Stimulated activated CD4-positive, alpha-beta T cell treated with anti-CD3 and anti-CD28 coated beads, Interleukin-15, amount 100 ng/mL, for 24 hours (primary cell): ENCODE data around the gene WDR33.

ENCODE experiments used
- DNase-seq: peaks from one replicate; pipeline ENCODE4 v3.0.0-alpha.2; 2020

Gene WDR33

GRCh38 chr2:127688405-127688804, 122.6 kb downstream of the WDR33 start:
- DNase-seq = no peak

DNA sequence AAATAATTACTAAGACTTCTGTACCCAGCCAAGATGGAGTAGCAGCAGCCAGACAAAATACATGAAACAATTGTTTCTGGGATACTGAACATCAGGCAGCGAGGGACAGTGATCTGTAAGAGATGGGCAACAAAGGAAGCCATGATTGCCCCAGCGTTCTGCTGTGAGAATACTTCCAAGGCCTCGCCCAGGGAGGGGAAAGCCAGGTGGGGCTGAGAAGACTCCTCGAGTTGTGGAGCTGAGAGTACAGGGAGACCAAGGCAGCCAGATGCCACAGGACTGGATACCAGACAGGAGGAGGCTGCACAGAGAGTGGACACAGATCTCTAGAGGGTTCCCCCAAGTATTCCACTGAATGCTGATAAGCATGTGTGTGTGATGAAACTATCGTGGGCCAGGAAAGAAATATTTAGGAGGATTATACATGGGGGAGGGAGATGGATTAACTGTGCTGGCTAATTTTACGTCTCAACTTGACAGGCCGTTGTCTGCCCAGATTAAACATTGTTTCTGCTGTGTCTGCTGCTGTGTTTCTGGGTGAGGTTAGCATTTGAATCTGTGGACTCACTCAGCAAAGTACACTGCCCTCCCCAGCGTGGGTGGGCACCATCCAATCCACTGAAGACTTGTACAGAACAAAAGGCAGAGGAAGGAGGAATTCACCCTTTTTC, 125.4 kb downstream of the WDR33 start:
- DNase-seq = no peak

- DNase-seq = no peak
These were observed 127.2 kb downstream of the WDR33 start for GRCh38 chr2:127683757-127684156.

DNA sequence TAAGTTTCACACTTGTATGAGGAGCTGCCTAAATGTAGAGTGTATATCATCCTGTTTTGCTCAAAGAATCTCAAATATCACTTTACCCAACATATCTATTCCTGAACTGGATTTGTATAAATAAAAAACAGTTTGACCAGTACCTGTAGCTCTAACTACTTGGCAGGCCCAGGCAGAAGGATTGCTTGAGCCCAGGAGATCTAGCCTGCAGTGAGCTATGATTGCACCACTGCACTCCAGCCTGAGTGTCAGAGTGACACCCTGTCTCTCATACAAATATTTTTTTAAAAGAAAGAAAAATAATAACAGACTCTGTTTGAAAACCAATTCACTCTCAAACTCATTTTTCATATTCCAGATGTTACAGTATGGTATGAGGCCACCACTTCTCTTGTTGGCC, 127.9 kb downstream of the WDR33 start:
- no peak for DNase-seq

DNA sequence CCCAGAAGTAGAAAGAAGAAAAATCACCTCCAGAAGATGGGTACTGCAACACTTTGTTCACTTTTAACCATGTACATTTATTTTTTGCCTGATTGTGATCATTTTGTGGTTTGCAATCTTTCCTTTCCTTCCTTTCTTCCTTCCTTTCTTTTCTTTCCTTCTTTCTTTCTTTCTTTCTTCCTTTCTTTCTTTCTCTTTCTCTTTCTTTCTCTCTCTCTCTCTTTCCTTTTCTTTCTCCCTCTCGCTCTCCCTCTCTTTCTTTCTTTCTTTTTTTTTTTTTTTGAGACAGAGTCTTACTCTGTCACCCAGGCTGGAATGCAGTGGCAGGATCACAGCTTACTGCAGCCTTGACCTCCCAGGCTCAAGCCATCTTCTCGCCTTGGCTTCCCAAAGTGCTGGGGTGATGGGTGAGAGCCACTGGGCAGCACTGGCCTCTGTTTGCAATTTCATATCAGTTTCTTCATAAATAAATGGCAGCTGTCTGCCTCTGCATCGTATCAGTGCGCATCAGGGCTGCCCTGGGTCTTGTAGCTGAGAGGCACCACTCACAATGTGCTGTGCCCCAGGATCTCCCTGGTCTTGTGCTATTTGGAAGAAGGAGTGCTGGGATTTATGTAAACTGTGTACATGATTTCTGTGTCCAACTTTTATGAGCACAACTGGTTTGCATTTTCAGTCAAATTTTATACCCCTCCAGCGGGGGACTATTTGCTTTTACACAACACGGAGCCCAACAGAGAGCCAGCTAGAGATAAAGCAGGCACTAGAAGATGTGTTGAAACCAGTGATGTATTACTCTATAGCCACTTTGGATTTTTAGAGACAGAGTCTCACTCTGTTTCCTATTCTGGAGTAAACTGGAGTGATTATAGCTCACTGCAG, 128.8 kb downstream of the WDR33 start:
- no peak for DNase-seq

DNA sequence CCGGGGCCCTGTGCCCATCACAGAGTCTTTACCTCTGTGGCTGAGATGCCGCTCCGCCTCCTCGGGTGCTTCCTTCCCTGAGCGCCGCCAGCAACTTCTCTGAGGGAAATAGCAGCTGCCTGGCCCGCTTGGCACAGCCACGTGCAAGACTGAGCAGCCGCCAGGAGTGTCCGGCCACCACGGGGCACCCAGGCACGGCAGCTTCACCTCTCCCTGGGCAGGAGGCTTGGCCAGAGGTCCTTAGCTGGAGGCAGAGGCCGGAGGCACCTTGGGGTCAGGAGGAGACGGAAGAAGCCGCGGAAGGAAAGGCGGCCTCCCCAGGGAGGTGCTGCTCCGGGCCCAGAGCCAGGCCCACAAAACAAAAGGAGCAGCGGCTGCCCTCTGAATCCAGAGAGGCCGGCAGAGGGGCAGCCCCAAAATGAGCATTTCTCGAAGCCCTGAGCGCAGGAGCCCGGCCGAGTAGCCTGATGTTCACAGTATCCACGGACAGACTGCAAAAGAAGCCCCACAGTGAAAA, 129.6 kb downstream of the WDR33 start:
- DNase-seq = no peak

GRCh38 chr2:127680706-127681287, 130.2 kb downstream of the WDR33 start:
- no peak for DNase-seq

DNA sequence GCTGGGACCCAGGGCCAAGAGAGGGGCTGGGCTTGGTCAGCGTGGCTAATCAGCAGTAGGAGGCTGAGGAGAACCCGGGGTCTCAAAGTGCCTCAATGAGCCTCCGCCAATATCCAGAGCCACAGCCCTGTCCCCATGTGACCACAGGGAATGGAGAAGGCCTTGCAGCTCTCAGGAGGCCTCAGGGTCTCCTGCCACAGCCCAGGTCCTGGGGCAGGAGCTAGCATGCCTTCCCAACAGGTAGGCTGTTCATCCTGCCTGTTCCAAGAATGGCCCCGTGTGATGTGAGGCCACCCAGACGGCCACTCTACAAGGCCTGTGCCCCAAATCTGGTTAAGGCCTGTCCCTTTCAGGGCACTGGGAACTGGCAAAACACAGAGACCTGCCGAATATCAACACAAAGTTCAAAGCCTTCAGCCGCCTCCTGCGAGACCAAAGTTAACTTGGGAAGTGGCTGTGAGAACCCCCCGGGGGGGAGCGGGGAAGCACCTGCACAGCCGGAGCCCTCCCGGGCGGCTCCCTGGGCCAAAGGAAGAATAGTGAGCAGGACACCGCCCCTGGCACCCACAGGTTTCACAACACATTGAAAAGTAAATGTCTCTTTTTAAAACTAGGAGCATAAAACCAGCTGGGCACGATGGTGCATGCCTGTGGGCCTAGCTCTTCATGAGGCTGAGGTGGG, 131.2 kb downstream of the WDR33 start:
- no peak for DNase-seq

DNA sequence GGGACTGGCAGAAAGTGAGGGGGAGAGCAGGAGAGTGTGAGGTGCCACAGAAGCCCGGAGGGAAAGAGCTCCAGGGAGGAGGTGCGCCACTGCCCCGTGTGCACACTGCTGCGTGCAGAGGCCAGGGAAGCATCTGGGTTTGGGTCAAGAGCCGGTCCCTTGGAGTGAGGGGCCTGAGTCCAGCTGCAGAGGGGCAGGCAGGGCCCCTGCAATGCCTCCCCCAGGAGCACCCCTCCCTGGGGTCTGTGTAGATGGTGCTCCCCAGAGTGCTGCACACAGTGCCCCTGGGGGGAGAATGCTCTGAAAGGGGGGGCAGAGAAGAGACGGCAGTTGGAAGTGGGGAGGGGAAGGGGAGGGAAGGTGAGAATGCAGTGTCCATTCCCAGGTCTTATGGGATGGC, 132.0 kb downstream of the WDR33 start:
- DNase-seq = no peak

GRCh38 chr2:127678531-127678930, 132.4 kb downstream of the WDR33 start:
- no peak for DNase-seq

- DNase-seq = no peak
These were observed 134.1 kb downstream of the WDR33 start for GRCh38 chr2:127676906-127677305.

GRCh38 chr2:127675331-127676261, 135.4 kb downstream of the WDR33 start, which contains the start of gene LIMS2:
Gene LIMS2, minus strand, starts transcription at chr2:127675530. Its CDS starts 506 bp downstream, at chr2:127675024.
- DNase-seq = no peak

DNA sequence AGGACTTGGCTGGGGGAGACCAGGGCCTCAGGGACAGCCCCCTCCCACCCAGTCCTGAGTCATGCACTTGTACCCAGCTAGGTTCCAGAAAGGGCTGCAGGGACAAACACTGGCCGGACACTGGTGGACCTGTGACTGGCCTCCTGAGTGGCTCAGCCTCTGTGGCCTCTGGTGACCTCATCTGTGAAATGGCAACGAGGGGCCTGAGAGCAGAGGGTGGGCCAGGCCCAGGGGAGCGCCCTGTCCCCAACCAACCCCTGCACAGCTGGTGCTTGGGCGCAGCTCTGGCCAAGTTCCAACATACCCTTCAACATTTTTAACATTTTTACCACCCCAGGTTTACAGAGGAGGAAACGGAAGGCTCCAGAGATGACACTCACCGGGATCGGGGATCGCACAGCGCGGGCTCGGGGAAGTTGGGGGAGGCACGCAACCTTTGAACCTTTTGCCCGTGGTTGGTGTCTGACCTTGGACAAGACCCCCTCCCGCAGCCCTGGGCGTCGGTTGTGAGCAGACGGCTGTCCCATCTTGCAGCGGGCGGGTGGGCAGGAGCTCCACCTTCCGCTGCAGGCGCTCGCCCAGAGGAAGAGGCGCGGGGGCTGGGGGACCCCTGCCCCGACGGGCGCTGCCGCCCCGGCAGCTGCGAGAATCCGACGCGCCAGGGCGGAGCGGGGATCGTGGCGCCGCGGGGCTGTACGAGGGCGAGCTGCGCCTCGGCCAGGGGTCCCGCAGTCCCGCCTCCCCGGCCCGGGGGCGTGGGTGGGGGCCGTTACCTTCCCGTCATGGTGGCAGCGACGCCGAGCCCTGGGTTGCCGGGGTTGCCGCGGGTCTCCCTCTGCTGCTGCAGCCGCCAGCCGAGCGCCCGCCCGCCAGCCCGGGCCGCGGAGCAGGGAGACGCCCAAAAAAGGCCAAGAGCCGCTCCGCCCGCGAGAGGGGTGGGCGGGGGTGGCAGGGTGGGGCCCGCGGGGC, 136.4 kb downstream of the WDR33 start:
- DNase-seq = peak; percentile 50

DNA sequence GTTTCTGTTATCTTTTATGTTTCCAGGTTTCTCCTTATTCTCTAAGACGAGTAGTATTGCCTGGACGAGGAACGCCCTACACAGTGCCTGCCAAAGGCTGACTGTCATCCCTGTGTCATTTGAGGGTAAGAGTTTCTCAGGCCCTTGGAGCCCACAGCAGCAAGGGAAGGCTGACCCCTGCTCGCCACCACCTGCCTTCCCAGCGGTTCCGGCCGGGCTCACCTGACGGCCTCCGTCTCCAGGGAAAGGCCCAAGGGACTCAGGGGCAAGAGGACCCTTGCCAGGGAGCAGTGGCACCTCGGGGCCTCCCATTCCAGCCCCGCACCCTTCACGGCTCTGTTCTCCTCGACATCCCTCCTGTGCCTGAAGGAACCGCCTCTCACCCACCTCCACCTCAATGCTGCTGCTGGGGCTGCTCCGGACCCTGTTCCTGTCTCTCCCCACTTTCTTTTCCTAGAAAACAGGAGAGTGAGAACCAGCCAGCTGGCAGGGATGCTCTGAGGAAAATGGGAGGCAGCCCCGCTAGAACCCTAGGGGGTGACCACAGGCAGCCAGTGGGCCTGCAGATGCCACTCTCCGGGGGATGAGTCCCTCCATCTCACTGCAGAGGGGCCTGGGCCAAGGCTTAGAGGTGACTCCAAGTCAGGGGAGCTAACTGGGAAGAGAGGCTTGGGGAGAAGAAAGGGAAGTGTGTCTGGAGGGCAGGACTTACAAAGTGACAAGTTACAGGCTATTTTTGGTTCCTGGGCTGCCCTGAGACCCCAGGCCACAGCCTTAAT, 137.5 kb downstream of the WDR33 start:
- no peak for DNase-seq

- no peak for DNase-seq
These were observed 138.4 kb downstream of the WDR33 start for GRCh38 chr2:127672341-127673224.

GRCh38 chr2:127671557-127672302, 139.2 kb downstream of the WDR33 start:
- no peak for DNase-seq

- DNase-seq = no peak
These were observed 140.0 kb downstream of the WDR33 start for GRCh38 chr2:127670957-127671290.
